ENCODE data around the gene SORL1.

SORL1 gene

DNA sequence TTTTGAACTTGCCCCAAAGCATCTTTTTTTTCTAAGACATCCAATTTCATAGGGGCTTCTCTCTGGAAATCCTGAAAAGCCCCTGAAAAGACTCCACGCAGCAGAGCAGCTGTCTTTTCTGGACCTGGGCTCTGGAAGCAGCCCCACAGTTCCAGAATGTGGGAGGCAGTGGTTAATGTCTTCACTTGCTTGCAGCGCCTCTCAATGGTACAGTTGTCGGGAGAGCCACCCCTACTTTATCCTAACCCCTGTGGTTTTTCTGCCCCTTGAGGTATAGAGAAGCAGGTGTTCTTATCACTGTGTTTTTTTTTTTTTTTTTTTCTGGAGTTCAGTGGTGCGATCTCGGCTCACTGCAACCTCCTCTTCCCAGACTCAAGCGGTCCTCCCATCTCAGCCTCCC, 84.0 kb downstream of the SORL1 start:
- DNase-seq: no peak

DNA sequence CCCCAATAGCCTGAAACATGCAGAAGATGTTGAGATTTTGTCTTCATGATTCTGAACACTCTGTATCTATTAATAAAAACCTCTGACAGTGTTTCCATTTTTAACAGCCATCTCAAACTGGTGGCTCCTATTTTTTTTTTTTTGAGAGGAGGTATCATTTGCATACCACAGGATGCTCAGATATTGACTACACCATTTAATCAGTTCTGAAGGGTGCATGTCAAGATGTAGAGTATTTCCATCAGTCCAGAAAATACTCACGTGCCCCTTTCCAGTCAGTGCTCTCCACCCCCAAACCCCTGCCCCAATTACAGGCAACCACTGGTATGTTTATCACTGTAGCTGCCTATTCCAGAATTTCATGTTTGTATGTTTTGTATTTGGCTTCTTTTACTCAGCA, 85.9 kb downstream of the SORL1 start:
- DNase-seq: no peak

DNA sequence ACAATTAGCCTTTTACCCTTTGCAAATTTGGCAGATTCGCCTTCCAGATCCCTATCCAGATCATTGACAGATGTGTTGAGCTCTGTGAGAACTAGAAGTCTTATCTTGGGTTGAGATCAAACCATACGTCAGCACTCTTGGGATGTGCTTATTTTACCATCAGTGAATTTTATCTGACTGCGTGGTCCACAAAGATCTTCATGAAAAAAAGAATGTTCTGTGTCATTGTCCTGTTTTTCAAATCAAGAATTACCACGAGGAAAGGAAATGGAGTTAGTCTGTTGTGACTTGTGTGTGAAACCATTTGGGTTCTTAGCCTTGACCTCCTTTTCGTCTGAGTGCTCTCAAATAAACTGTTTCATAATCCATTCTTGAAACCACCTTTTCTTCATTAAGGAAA, 86.9 kb downstream of the SORL1 start:
- no peak for DNase-seq

DNA sequence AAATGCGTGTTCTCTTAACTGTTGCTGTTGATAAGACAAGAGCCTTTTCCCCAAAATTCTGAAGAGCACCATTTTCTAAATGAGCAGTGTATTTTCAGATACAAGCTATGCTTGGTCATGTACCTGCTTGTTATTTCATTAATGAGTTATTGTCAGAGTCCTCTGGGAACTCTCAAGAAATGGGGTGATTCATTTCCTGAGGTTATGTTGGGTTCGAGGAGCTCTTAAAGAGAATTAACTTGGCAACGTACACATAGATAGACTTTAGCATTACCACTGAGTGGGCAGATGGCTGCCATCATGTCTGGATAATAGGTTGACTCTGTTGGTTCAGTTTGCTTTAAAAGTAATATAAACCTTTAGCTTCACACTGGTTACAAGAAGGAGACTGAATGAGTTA, 88.5 kb downstream of the SORL1 start:
- no peak for DNase-seq

DNA sequence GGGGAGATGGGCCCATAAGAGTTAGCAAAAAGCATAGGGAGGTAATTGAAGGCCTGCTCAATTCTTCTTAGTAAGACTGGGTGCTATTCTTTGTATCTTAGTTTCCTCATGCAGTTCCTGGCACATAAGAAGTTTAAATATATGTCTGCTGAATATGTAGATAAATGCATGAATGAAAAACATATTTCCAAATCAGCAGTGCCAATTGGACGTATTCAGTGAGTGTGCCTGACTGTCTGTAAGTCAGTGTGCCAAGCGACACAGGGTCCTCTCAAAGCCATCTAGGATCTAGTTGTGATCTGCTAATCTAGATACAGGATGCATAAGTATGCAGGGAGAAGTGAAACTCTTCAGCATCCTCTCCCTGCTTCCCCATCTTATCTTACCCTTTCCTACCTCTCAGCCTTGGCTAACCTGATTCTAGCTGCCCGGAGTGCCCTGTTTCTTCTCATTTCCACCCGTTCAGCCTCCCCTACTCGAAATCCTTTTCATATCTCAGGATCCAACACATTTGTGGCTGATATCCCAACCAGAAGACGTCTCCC, 91.8 kb downstream of the SORL1 start:
- DNase-seq: no peak

DNA sequence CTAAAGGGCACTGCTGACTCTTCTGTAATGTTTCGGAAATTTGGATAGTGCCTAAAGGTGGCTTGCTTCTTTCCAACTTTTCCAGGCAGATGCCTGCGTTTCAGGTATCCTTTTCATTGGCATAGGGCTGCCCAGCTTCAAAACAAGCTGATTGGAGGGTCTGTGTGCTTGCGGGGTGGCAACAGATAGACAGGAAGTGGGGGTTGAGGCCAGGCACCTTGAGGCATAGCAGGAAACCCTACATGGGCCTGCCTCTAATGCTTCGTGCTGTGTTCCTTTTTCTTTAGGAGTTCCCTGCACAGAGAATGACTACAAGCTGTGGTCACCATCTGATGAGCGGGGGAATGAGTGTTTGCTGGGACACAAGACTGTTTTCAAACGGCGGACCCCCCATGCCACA, 92.8 kb downstream of the SORL1 start:
- DNase-seq: no peak

DNA sequence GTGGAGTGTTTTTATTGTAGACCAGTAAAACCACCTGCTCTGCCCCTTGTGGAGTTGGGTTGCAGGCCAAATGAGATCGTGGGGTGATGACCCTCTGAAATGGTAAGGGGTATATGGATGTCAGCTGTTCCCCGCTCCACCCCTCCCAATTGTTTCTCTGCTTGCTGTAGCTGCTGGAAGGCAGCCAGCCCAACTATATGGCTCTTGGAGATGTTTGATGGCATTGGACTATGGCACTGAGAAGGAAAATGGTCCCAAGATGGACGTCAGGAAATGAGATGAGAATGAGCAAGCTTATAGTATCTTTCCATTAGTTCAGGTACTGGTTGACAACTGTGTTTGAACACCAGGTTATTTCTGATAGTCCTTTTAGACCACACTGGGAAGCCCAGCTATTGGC, 95.5 kb downstream of the SORL1 start:
- no peak for DNase-seq

DNA sequence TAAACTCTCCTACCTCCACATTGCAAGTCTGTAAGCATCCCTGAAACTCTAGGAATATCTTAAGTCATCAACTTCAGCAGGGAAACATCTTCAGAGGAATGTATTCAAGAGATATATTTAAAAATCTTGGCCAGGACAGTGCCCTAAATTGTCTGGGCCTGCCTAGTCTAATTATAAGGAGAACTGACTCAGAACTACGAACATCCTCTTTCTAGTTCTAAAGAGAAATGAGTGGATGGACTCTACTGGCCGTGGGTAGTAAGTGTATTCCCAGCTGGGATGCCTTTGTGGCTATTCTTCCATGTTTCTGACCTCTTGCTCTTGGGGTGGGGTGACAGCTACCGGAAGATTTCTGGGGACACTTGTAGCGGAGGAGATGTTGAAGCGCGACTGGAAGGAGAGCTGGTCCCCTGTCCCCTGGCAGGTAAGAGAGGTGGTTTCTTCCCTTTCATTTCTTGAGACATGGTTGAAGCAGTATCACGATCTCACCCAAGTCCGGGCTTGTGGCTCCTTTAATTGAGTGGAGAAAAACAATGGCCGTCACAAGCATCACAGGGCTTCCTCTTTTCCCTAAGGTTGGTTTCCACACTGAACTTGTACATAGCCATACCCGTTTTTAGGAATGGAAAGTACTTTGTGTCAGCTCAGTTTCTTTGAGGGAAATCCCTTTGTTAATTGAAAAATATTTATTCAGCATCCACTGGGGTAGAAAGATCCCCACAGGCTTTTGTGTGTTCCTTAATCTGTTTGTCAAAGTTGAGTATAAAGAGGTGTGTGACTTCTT, 98.3 kb downstream of the SORL1 start:
- DNase-seq: no peak

DNA sequence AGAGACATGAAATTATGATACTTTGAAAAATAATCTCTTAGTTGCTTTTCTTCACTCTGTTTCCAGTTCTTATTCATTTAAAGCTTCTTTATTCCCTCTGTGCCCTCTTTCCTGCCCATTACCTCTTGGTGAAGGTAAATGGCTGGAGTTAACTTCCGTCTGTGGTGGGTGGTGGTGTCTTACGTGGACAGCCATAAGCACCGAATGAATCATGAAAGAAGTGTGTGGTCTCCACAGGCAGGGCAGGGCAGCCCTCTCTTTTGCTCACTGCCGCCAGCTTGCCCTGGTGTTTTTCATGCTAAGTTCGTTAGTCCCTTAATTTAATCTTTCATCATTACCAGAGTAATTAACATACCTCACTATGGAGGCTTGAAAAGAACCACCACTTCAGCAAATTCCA, 99.3 kb downstream of the SORL1 start:
- no peak for DNase-seq

DNA sequence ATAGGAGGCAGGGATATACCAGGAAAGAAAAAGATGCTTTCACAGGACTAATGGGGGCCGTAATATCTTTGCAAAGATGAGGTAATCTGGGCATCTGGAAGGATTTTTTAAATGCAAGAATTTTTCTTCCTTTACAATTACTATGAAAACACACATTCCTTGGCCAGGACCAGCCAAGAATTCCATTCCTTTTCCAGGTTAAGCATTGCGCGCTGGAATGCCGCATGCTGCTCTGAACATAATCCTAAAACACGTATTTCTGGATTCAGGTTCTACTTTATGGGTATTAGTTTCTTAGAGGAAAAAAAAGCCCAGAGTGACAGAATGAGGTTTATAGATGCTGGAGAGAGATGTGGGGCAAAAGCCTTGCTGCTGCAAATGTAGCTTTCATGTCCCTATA, 100.0 kb downstream of the SORL1 start:
- no peak for DNase-seq

DNA sequence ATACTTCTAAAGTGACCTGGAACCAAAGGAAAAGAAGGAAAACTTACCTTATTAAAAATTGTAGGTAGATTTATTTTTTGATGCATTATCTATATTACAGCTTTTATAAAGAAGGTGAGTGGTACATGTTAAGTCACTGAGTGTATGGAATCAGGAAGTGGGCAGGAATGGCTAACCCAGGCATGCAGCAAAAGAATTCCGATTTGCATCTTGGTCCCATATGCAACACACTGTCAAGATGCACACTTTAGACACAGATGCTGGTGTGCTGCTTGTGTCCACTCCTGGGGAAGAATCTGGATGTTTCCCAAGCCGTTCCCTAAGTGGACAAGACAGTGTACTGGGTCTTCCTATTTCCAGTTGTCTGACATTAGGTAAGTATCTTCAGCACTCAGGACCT, 100.5 kb downstream of the SORL1 start:
- DNase-seq: no peak

DNA sequence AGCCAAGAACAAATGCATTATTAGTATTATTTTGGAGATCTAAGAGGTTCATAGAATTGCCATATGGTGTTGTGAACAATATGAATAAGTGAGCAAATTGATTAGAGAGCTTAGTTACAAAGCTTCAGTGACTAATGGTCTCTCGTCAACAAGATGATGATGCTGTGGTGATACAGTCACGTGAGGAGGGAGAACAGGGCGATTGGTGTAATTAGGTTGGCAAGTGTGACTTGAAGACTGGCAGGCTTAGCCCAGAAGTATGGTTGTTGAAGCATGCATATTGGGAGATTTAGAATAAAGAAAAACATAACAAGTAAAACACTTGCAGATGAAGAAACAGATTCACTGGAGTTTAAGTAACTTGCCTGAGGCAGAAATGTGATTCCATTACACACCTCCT, 101.3 kb downstream of the SORL1 start:
- DNase-seq: no peak

DNA sequence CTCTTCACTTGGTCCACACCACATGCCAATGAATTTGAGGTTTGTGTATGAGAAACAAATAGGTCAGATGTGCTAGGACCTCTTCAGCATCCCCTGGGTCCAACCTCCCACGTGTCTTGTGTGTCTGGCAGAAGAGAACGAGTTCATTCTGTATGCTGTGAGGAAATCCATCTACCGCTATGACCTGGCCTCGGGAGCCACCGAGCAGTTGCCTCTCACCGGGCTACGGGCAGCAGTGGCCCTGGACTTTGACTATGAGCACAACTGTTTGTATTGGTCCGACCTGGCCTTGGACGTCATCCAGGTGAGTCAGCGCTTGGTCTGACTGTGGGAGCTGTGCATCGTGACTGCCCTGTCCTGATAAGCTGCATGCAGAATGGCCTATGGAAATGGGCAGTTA, 101.7 kb downstream of the SORL1 start:
- DNase-seq: no peak

DNA sequence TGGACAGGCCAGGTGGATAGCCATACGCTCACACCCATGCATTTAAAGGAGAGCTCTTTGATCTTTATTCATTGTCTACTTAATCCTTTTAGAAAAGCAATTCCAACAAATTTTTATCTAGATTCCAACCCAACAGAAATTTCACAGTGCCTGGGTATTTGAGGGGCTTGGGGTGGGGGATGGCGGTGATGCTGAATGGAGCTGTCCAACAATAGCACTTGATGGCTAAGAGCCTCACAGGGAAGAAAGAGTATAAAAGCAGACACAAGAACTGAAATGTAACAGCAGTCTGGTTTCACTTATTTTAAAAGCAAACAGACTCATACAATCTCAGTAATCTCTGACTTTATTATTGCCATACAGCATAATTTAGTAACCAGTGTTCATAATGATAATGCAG, 102.4 kb downstream of the SORL1 start:
- no peak for DNase-seq

DNA sequence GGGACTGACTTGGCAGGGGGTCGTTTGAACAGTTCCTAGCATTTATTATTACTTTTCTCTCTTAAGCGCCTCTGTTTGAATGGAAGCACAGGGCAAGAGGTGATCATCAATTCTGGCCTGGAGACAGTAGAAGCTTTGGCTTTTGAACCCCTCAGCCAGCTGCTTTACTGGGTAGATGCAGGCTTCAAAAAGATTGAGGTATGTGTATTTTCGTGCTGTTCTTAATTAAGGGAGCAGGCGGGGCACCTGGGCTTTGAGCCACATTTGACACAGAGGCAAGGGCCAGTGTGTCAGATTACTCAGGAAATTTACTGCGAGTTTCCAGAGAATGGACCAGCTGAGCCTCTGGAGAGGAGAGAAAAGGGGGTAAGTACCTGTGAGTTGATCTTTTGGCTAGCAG, 103.0 kb downstream of the SORL1 start:
- no peak for DNase-seq

DNA sequence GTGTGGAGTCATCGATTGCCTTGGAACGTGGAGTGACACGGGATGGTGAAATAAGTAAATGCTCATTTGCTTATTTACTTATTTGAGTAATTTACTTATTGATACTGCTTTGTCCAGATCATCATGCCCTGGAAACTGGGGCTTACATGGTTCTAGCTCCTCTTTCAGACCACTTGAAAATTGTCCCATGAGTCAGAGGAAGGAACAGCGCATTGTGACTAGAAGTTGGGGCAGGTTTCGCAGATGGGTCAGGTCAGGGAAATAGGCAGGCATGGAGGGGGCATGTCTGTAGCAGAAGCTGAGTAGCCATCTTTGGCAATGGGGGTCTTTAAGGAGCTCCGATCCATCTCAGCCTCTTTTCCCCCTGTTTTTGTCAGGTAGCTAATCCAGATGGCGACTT, 104.8 kb downstream of the SORL1 start:
- DNase-seq: no peak

DNA sequence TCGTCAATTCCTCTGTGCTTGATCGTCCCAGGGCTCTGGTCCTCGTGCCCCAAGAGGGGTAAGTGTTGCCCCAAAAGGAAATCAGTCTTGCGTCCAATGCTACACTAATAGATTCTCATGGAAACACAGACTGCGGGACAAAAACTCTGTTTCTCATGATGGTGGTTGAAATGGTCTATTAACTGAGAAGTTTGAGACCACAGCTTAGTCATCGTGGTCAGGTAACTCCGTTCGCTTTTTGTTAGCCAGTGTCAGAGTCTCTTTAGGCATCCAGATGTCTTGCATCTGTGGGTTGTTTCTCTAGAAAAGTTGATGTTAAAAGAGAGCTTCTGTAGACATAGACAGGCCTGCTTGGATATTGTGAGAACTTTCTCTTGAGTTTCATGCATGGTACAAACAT, 105.2 kb downstream of the SORL1 start:
- DNase-seq: no peak

DNA sequence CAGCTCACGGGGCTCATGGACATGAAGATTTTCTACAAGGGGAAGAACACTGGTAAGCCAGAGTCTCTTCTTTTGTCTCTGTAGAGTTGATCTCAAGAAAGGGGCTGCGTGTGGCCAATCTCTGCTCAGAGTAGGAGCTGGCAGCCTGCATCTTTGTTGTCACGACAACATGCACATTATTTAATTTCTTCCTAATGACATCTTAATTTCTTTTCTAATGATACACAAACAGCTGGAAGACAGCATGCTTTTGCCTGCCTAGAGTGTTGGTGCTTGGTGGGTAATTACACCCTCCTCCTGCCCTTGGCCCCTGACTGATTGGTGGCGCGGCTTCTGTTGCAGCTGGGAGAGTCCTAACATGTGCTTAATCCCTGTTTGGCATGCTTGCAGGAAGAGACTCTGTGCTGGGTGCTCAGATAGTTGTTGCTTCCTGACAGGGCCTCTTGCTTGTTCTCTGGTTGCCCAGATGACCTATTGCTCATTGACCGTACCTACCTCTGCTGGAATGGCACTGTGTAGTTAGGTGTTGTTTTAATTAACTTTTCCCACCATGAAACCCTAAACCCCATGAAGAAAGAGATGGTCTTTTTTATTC, 107.6 kb downstream of the SORL1 start:
- DNase-seq: no peak

DNA sequence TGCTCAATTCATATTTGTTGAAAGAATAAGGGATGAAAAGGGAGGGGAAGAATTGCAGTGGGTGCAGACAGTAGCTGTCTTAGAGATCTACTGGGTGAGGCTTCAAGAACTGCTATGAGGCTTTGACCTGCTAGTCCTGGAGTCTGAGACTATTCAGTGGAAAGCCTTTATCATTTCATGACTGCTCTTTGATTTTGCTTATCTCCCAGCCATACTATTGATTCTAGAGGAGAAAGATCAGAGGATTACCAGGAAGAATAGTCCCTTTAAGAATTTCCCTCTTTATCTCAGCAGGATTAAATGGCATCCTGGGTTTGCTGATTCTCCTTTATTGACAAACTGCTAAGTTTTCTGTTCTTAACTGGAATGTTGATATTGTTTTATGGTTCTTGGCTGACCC, 108.1 kb downstream of the SORL1 start:
- no peak for DNase-seq

DNA sequence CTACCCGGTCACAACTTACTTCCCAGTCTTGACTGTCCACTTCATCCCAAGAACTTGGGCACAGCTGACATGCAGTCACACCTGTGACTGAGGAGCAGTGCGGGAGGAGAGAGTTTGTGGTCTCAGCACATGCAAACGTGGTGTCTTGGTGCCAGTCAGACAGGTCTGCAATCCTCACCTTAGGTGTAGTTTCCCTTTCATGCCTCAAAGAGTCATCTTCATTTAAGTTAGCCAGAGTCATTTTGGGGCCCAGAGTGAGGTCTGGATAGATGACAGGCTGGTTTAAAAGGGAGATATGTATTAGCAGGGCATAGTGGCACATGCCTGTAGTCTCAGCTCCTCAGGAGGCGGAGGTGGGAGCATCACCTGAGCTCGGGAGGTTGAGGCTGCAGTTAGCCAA, 109.1 kb downstream of the SORL1 start:
- no peak for DNase-seq

DNA sequence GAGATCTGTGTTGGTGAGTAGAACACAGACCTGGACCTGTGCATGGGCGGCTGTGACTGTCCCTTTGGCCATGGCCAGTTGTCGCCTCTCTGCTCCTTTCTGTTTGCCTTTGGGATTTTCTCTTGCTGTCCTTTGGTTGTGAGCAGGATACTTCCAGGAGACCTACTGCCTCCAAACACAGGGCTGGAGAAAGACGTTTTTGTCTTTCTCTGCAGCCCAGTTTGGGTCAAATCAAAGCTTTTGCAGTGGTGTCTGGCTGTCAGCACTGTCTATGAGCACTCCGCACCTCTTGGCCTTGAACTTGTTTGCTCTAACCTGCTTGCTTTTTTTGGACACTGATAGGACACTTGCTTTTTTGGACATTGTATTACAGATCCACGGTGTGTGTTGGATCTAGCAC, 109.6 kb downstream of the SORL1 start:
- DNase-seq: no peak

DNA sequence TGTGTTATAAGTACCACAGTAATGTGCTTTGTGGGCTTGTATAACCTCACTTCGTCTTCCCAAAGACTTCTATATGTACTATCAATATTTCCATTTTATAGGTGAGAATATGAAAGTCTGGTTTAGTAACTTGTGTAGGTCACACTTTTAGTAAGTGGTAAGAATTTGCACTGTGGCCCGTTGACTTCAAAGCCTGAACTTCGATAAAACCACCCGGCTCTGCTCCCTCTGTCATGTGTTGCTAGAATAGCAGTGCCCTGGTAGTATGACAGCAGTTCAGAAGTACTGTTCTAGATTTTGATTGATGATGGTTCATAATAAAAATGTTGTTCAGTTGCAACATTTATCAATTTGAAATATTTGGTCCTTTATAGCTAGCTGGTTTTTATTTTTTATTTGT, 110.9 kb downstream of the SORL1 start:
- no peak for DNase-seq

DNA sequence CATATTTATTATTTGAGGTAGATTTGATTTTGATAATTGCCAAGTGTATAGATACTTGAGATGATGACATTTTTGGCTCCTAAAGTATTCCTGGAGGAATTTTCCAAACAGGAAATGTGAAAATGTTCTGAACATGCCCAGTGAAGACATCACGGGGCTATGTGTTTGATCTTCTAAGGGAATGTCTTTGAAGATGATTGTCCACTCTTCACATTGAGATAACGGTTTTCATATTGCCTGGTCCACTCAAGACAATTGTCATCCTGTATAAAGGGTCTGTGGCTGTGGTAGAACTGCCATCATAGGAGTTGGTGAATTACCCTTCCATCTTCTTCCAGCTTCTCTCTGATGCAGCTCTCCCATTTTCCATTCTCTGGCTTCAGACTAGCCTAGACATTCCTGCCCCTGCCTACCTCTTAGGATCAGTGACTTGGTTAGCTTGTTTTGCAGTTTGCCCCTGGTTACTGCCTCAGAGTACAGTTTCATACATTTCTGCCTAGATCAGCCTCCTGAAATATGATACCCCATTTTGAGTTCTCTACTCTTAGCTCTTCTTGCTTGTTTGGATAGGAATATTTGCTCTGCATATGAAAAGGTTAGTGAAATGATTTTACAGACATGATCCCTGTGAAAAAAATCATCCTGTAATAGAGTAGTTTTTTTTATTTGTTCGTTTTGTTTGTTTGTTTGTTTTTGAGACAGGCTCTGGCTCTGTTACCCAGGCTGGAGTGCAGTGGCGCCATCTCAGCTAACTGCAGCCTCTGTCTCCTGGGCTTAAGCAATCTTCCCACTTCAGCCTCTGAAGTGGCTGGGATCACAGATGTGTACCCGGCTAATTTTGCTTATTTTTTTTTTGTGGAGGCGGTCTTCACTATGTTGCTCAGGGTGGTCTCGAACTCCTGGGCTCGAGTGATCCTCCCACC, 112.0 kb downstream of the SORL1 start:
- no peak for DNase-seq

Measured in HCEC 1CT (cell line).